ENCODE results near the gene KLHL6.
"Not testable (repeated sequence)": the region's sequence is repeated elsewhere in the genome, so short reads cannot be mapped to it uniquely, and the experiment has no call there.

KLHL6 gene, protein sequence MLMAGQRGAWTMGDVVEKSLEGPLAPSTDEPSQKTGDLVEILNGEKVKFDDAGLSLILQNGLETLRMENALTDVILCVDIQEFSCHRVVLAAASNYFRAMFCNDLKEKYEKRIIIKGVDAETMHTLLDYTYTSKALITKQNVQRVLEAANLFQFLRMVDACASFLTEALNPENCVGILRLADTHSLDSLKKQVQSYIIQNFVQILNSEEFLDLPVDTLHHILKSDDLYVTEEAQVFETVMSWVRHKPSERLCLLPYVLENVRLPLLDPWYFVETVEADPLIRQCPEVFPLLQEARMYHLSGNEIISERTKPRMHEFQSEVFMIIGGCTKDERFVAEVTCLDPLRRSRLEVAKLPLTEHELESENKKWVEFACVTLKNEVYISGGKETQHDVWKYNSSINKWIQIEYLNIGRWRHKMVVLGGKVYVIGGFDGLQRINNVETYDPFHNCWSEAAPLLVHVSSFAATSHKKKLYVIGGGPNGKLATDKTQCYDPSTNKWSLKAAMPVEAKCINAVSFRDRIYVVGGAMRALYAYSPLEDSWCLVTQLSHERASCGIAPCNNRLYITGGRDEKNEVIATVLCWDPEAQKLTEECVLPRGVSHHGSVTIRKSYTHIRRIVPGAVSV

DNA sequence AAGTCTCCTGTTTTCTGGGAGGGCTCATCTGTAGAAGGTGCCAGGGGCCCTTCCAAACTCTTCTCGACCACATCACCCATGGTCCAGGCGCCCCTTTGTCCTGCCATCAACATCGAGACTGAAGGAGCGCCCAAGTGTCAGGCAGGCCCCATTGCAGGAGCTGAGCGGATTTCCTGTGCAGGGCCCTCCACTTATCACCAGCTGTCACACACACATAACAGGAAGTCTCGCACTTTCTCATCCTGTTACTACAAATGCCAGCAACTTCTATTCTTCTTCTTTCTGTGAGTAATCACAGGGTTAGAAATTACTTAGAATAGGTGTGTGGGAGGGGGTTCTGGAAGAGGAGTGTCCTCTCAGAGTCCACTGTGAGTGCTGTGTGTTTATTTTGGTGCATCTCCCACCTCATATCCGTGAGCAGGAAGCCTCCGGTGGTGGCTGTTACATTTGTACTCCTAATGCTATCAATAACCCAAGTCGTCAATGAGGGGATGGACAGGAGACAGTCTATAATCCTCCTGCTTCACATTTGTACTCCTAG lies at the start of gene KLHL6:
TSS of gene KLHL6 (minus strand) at position 166 of the 541 bp plus-strand sequence. CDS start at position 113, 53 bp downstream.
- no peak for DNase-seq (ENCODE audit: low spot score)

DNA sequence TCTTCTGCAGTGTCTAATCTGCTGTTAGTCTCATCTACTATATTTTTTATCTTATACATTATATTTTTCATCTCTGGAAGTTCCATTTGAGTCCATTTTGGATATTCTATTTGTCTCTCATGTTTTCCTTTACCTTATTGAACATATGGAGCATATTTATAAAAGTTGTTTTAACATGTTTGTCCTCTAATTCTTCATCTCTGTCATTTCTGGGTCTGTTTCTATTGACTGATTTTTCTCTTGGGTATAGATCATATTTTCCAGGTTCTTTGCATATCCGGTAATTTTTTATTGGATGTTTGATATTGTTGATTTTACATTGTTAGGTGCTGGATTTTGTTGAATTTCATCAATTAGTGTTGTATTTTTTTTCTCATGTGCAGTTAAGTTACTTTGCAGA lies 42.5 kb upstream of the KLHL6 start:
- no peak for DNase-seq (ENCODE audit: low spot score)

DNA sequence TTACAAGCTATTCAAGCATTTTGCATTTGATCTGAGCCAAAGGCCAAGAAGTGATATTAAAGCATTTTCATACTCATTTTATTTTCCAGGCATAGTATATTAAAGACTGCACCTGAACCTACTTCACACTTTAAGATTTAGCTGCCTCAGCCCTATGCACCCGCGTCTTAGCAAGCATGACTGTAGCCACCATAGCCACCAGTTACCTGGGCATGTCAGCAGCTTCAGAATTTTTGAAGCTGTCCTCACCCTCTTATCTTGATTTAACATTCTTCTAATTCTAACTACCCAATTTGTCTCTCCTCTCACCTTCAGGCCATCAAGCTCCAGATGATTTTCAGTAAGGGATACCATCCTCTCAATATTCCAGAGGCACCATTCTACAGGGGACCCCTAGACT lies 39.1 kb upstream of the KLHL6 start:
- no peak for DNase-seq (ENCODE audit: low spot score)

DNA sequence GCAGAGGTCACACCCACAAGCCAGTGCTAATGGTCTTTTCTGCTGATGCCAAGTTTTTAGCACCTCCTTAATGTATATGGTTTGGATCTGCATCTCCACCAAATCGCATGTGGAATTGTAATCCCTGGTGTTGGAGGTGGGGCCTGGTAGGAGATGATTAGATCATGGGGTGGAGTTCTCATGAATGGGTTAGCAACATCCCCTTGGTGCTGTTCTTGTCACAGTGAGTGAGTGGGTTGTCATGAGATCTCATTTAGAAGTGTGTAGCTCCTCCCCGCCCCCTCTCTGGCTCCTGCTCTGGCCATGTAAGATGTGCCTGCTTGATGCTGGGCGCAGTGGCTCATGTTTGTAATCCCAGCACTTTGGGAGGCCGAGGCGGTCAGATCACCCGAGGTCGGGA lies 37.3 kb upstream of the KLHL6 start:
- no peak for DNase-seq (ENCODE audit: low spot score)

DNA sequence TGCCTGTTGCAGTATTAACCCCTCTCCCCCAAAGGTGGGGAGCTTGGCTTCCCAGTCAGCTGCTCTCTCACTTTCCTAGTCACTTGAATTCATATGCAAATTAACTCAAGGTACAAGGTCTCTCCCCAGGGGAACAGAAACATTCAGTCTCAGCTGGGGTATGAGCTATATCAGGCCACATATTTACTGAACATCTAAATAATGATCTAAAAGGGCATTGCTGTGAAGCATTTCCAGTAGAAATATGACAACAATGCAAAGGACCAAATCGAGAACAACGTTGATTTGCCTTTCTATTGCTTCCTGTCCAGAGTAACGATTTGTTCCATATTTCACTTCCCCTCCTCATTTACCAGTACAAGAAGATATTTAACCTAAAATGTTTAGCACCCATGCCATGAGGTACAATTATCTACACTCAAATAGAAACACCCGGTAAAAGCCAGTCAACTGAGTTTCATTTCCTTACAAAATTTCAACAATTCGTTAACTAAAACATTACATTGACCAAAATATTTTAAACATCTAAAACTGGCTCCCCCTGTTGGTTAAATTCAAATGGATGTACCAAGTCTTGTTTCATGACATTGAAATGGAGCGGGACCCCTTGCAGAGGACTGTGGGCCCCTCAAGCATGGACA lies 36.5 kb upstream of the KLHL6 start:
- DNase-seq (ENCODE audit: low spot score), result no peak

DNA sequence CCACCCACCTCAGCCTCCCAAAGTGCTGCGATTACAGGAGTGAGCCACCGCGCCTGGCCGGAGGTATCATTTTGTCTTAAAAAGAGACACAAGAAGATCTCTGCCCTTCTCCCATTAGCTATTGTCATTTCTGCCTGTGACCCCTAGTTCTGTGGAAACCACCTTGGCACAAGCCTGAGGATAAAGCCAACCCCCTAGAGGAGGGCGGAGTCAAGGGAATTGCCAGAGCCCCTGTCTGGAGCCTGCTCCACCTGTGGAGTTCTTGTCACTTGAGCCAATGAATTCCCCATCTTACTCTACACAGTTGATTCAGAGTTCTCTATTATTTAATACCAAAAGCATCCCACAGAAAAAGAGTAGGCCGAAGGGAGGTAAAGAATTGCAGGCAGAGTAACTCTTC lies 34.9 kb upstream of the KLHL6 start:
- DNase-seq (ENCODE audit: low spot score), result no peak

DNA sequence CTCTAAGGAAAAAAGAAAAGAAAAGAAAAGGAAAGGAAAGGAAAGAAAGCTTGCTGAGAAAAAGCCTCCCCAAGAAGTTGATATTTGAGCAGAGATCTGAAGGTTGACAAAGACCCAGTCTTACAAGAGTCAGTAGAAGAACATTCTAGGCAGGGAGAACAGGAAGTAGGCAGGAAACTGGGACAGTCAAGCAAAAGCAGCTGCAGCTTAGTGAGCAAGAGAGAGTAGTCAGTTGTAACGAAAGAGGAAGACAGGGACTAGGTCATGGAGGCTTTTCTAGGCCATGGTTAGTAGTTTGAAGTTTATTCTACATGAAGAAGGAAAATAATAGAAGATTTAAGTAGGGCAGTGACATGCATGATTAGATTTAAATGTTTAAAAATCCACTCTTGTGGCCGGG lies 31.8 kb upstream of the KLHL6 start:
- no peak for DNase-seq (ENCODE audit: low spot score)

DNA sequence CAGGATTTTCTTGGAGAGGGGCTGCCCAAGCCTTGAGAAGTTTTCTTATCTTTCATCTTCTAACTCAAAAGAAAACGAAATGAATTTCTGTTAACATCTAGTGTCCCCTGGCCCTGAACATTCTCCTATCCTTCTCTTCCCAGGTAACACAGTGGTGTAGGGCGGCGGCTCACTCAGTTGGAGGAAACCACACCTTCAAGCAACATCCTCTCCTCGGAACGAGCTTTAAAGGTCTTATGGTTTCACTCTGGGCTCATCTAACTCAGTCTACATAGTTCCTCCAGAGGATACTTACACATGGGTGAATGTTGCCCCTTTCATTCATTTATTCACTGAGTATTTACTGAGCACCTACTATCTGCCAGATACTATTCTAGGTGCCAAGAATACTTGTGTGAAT lies 31.0 kb upstream of the KLHL6 start:
- DNase-seq (ENCODE audit: low spot score), result no peak

DNA sequence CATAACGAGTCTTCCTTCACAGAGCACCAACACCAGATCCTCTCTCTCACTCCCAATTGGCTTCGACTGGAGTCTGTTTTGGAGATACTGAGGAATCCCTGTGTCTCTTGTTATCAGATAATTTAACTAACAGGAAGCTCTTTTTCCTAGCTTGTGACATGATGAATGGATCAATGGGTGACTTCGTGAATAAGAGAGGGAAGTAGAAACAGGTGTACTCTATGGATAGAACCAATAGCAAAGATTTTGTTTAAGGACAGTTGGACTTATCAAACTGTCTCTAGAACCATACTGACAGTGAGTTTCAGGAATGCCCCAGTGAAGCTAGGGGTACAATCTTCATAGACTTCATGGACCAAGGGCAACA lies 29.4 kb upstream of the KLHL6 start:
- DNase-seq (ENCODE audit: low spot score), result no peak

DNA sequence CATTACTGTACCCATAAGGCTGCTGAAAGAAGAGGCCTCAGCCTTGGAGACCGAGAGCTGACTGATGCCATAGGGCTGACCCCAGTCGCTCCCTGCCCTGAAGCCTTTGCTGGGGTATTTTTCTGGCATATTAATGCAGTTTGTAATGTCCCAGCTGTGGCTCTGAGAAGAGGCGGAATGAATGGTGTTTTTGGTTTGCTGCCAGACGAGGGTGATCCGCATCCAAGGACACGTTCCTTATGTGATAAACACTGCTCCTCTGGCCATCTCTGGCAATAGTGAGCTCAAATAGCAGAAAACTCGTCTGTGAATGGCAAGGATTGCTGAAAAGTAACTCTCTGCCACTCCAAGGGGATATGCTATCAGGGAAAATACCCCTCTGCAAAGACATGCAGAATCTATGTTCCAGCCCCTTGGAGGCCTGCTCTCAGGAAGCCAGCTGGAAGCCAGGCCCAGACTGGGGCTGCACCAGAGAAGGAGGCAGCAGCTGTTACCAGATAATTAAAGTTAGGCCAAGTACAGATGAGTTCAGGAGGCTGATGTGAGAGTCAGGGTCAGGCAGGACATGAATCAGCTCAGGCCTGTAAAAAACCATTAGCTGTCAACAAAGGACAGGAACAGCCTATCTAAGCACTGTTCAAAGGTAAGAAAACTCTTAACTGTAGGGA lies 28.9 kb upstream of the KLHL6 start:
- peak; percentile 70 for DNase-seq (ENCODE audit: low spot score)

DNA sequence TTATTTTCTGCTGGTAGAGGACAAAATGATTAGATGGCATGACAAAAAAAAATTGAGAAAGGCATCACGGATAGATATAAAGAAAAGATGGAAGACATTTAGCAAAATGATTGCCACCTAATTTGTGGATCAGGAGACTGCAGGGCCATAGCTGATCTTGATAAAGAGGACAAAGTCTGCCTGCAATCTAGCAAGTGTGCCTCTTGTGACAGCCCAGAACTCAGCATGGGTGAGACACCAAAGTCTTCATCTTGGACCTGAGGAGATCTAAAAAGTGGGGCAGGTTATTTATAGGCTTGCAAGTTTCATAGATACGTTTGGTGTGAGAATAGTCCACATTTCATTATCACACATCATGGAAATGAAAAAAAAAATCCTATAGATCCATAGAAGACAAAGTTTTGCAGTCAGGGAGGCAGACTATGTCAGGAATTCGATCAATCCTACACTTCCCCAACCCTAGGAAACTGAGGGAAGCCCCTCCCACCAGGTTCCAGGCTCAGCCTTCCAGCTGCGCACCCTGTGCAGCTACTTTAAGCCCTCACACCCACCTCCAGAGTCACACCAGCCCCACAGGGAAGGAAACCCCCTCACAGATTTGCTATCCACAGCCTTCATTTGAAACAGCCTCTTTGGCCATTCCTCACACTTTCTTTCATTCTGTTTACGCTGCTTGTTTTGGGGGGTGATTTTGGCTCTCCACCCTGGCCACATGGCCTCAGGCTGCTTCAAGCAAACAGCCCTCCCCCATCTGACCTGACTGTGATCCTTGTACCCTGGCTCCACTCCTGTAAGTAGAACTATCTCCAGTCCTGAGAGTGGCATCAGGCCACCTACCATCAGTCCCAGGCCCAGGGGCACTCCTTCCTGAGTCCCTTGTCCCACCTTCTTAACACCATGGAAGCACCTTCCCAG lies 28.1 kb upstream of the KLHL6 start:
- no peak for DNase-seq (ENCODE audit: low spot score)

DNA sequence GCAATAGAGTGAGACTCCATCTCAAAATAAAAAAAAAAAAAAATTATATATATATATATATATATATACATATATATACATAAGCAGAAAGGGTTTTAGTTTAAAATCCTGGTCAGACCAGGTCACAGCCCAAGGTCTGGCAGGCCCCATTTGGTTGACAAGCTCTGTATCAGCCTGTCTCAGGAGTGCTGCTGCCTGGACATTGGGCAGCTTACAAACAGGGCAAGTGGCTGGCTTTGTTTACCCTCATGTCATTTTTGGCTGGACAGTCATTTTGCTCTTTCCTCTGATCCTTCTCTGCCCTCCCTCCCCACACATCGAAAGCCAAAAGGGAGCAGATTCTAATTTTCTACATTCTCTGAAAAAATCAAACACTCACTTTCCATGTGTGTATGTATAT lies 26.7 kb upstream of the KLHL6 start:
- DNase-seq (ENCODE audit: low spot score), result no peak

DNA sequence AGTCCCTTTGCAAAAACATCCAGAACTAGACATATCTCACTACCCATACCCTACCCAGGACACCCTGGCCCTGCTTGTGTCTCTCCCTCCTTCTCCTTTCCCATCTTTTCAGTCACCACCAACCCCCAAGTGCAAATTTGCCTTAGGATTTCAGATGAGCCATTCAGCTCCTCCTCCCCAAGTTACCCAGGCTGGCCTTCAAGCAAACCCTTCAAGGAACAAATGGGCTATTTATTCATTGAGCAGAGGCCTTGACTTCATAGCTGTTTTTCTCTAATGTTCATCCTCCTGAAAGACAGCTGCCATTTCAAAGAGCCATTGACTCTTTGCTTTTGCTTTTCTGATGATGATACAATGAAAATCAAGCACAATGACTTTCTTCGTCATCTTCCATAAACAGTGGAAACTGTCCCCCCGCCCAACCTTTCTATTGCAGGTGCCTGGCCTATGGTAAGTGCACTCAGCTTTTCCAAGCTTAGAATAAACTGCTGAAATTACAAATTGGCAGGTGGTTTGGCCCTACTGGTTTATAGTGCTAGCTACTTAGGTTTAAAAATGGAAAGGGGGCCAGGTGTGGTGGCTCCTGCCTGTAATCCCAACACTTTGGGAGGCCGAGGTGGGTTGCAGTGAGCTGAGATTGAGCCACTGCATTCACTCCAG lies 26.1 kb upstream of the KLHL6 start:
- peak; percentile 75 for DNase-seq (ENCODE audit: low spot score)

DNA sequence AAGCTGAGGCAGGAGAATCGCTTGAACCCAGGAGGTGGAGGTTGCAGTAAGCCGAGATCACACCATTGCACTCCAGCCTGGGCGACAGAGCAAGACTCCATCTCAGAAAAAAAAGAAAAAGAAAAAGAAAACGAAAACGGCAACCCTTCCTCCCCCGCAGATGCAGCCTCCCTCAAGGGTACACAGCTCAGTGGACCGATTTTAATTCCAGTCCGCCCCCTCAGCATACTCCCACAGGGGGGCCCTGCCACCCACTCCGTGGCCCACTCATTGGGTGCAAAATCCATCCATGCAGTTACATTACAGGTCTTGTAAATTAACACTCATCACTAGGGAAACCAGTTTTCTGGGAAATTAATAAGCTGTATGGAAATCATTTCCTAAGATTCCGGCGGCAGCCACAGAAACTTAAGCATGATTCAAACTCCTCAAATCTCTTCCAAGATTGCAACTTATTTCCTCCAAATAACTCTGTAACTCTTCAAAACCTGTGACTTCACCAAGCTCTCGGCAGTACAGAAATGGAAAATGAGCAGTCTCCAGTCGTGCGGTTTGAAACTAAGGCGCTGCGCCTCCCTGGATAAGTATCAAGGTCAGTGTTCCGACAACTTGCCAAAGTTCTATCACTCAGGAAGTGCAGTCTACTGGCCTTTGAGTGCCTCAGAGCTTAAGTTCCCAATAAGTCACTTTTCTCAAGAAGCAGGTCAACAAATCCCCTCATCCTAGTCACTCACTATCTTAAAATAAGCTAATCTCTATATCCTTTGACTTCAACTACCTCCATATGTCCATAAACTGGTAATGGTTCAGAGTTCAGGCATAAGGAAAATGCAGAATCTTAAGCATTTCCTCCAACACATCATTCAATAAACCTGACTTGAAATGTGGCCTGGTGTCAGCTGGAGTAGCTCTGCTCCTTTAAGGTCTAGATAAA lies 24.7 kb upstream of the KLHL6 start:
- no peak for DNase-seq (ENCODE audit: low spot score)

DNA sequence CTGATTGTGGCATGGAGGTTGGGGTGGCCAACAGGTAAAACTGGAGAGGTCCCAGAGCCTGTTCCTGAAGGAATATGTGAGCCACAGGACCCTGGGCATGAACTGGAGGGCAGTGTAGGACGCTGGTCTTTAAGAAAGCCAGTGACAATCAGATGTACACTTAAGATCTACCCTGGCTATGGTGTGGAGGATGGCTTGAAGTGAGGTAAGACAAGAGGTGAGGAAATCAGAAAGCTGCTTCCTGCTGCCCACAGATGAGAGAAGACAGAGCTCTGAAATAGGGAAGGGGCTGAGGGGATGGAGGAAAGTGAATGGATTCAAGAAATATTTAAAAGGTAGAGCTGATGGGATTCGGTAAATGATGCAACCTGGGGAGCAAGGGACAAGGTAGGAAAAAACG lies 22.7 kb upstream of the KLHL6 start:
- no peak for DNase-seq (ENCODE audit: low spot score)

DNA sequence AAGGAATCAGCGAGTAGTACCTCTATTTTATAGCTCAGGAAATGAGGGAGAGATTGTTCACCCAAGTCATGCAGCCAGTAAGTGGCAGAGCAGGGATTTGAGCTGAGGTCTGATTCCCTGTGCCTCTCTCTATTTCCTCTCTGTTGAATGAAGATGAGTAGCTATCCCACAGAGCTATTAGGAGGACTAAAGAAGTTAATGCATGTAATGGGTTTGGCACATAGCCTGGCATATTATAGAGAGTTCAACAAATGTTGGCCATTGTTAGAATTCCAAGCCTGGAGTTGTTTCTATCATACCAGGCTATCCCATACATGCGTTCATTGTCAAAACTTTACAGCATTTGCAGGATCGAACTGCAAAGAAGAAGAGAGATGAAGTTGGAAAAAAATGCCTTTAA lies 21.8 kb upstream of the KLHL6 start:
- no peak for DNase-seq (ENCODE audit: low spot score)

DNA sequence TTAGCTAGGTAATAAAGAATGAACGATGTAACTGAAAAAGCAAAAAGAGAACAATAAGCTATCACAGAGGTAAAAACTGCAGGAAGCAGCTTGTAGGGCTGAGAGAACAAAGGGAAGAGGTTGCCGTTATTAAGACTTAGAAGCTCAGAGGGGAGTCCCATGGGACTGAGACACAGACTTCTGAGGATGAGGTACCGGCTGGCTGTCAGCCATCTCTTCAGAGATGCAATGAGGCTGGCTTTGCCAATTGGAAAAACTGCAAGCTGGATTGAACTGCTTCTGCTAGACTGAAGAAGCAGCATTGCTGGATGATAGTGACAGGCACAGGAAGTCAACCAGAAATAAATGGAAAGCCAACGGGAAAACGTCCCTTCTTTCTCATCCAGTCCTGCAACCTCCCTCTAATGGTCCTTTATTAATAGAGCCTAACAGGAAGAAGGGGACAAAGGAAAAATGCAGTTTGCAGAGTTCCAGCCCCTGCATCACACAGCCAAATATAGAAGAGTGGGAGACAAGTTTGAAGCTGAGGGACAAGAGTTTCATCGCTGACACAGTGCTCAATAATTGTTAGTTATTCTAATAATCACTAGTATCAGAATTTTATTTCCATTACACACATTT lies 21.1 kb upstream of the KLHL6 start:
- no peak for DNase-seq (ENCODE audit: low spot score)

DNA sequence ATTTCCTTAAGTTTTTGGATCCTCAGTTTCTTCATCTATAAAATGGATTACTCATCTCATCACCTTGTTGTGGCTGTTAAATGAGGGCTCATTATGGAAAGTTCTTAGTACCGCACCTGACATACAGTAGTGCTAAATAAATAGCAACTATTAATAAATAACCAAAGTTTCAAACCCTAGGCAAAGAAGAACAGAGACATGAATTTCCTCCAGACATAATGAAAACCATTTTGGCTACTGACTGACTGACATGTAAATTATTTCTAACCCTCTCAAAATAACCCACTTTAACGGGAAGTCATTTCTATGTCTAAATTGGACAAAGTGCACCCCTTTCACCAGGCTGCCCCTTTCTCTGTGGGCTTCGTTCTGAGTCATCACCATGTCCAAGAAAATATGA lies 17.4 kb upstream of the KLHL6 start:
- DNase-seq (ENCODE audit: low spot score), result no peak

DNA sequence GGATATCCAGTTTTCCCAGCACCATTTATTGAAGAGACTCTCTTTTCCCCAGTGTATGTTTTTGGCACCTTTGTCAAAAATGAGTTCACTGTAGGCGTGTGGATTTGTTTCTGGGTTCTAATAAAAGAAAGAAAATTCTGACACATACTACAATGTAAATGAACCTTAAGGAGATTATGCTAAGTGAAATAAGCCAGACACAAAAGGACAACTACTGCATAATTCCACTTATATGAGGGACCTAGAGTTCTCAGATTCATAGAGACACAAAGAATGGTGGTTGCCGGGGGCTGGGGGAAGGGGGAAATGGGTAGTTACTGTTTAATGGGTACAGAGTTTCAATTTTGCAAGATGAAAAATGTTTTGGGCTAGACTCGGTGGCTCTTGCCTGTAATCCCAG lies 14.7 kb upstream of the KLHL6 start:
- DNase-seq (ENCODE audit: low spot score), result not testable (repeated sequence)

All from putamen (tissue), 1 donor.